OCI-LY7 (cell line): ENCODE measurements around the gene STAMBPL1.

Source experiments
- EZH2phosphoT487 ChIP-seq: fragments of 200-600 bp; sonication (generic); IDR thresholded peaks from 2 replicates; pipeline ENCODE4 v1.6.1; 2018; ENCODE audit warnings: low read depth, borderline replicate concordance, mild to moderate bottlenecking, mixed run types, antibody characterized with exemption, low read length, moderate library complexity, mixed read lengths
- TF ChIP-seq, protein P1 (sequence below): fragments of 200-600 bp; sonication (generic); conservative IDR thresholded peaks from 2 replicates; pipeline ENCODE4 v1.5.1; 2014; ENCODE audit warnings: mild to moderate bottlenecking, antibody characterized with exemption, low read length, moderate library complexity, mixed read lengths

DNA sequence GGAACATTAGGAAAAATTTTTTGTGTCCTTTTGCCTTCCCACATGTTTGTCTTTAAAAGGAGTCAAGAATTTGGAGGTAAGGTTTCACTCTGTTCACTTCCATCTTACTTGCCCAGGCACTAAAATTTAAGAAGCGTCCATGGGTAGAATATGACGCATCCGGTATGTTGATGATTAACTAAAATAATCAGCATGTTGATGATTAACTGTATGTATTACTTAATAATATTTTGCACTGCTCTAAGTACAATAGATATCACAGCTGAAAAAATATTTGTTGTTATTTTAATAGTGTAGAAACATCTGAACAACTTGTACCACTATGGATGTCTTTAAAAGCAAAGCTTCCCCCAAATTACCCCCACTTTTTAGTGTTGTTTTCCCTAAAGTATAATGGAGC is 39.9 kb upstream of the STAMBPL1 start:
- TF ChIP-seq, protein P1, sequence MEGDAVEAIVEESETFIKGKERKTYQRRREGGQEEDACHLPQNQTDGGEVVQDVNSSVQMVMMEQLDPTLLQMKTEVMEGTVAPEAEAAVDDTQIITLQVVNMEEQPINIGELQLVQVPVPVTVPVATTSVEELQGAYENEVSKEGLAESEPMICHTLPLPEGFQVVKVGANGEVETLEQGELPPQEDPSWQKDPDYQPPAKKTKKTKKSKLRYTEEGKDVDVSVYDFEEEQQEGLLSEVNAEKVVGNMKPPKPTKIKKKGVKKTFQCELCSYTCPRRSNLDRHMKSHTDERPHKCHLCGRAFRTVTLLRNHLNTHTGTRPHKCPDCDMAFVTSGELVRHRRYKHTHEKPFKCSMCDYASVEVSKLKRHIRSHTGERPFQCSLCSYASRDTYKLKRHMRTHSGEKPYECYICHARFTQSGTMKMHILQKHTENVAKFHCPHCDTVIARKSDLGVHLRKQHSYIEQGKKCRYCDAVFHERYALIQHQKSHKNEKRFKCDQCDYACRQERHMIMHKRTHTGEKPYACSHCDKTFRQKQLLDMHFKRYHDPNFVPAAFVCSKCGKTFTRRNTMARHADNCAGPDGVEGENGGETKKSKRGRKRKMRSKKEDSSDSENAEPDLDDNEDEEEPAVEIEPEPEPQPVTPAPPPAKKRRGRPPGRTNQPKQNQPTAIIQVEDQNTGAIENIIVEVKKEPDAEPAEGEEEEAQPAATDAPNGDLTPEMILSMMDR, result no peak
- TF ChIP-seq EZH2phosphoT487, result no peak
